GM12878 (cell line): ENCODE results near the gene CCDC82. TPM values are rescaled to one million over a fixed set of nuclear protein-coding genes. Genes with fewer than 3 reads are reported as not detected.

Experiments used
- CHD2 ChIP-seq: IDR thresholded peaks from 2 replicates; pipeline ENCODE4 v1.6.1; 2011; ENCODE audit warnings: low read depth, low read length, improper control_type of control experiment, borderline replicate concordance
- HCFC1 ChIP-seq: fragments of 150-350 bp; IDR thresholded peaks from 2 replicates; pipeline ENCODE4 v1.6.1; 2014; ENCODE audit warnings: low read length
- KAT2A ChIP-seq: conservative IDR thresholded peaks from 2 replicates; pipeline ENCODE4 v1.6.1; 2011; ENCODE audit warnings: low read depth, low read length; ENCODE audit not compliant: control insufficient read depth
- NFXL1 ChIP-seq: fragments of 450-650 bp; IDR thresholded peaks from 2 replicates; pipeline ENCODE4 v1.6.1; 2017; ENCODE audit warnings: antibody characterized with exemption, mild to moderate bottlenecking, borderline replicate concordance
- PRDM15 ChIP-seq: fragments of 450-650 bp; formaldehyde crosslinking; IDR thresholded peaks from 2 replicates; pipeline ENCODE4 v1.4.0; 2020; ENCODE audit warnings: mild to moderate bottlenecking, moderate library complexity
- RBBP5 ChIP-seq: fragments of 200-600 bp; sonication (generic); conservative IDR thresholded peaks from 2 replicates; pipeline ENCODE4 v1.6.1; 2016
- REST ChIP-seq: IDR thresholded peaks from 2 replicates; pipeline ENCODE4 v1.6.1; 2012; ENCODE audit warnings: mild to moderate bottlenecking, low read depth, low read length
- SIX5 ChIP-seq: IDR thresholded peaks from 2 replicates; pipeline ENCODE4 v1.6.1; 2011; ENCODE audit warnings: mild to moderate bottlenecking, low read depth, low read length, moderate library complexity; ENCODE audit not compliant: severe bottlenecking
- SMAD5 ChIP-seq: IDR thresholded peaks from 2 replicates; pipeline ENCODE4 v1.6.1; 2016; ENCODE audit warnings: antibody characterized with exemption, low read depth
- YBX1 ChIP-seq: fragments of 450-650 bp; IDR thresholded peaks from 2 replicates; pipeline ENCODE4 v1.6.1; 2016; ENCODE audit warnings: antibody characterized with exemption
- ZBTB33 ChIP-seq: fragments of 450-650 bp; IDR thresholded peaks from 2 replicates; pipeline ENCODE4 v1.6.1; 2017; ENCODE audit warnings: mild to moderate bottlenecking
- ZNF384 ChIP-seq: IDR thresholded peaks from 2 replicates; pipeline ENCODE4 v1.6.1; 2012; ENCODE audit warnings: low read depth, mild to moderate bottlenecking, low read length, improper control_type of control experiment, borderline replicate concordance
- polyA plus RNA-seq, 11 experiments: library from polyadenylated mRNA; depleted of rRNA in 4 of 11; unstranded in 6 of 11; stranded (reverse) in 5 of 11; fragments of >200 nt; fragmentation: Nextera tagmentation in 4 of 11; fragmentation: Illumina TruSeq in 1 of 11; extraction: Ambion mirVana in 4 of 11; extraction: Trizol in 1 of 11; gene quantifications; 1 replicate in 1 of 11; 2 replicates in 10 of 11; pipeline versions ENCODE4 v1.2.1 to v1.2.3, GENCODE V29; 2011 to 2016; ENCODE audit warnings: inconsistent platforms in 2 of 11, missing spikeins in 2 of 11, low read depth in 1 of 11
- total RNA-seq, 4 experiments: library from RNA; depleted of rRNA in 3 of 4; stranded (reverse); fragments of >200 nt in 3 of 4; fragmentation: Illumina TruSeq in 1 of 4; extraction: Trizol in 1 of 4; gene quantifications; 2 replicates each; pipeline versions ENCODE4 v1.2.1 to v1.2.3, GENCODE V29; 2013 to 2021
- TF ChIP-seq, protein P1 (sequence below): fragments of 450-650 bp; IDR thresholded peaks from 2 replicates; pipeline ENCODE4 v1.6.1; 2018; ENCODE audit warnings: mild to moderate bottlenecking, low read depth, moderate library complexity; ENCODE audit not compliant: partially characterized antibody
- TF ChIP-seq, protein P2 (sequence below): fragments of 450-650 bp; IDR thresholded peaks from 2 replicates; pipeline ENCODE4 v1.6.1; 2016; ENCODE audit warnings: mild to moderate bottlenecking

The CCDC82 gene
- total and polyA plus RNA-seq, 10 of the 15 experiments (the other 5 are each of a cell fraction or from before 2014, with no cell fraction given) = 15.2 to 62.4 (median 28.8) TPM

- TF ChIP-seq YBX1 = no peak
- peak; percentile 25; the same call in 1 of the 2 replicates for TF ChIP-seq ZNF384
- TF ChIP-seq KAT2A = no peak
- no peak for TF ChIP-seq PRDM15
- no peak for TF ChIP-seq ZBTB33
- TF ChIP-seq, protein P1, sequence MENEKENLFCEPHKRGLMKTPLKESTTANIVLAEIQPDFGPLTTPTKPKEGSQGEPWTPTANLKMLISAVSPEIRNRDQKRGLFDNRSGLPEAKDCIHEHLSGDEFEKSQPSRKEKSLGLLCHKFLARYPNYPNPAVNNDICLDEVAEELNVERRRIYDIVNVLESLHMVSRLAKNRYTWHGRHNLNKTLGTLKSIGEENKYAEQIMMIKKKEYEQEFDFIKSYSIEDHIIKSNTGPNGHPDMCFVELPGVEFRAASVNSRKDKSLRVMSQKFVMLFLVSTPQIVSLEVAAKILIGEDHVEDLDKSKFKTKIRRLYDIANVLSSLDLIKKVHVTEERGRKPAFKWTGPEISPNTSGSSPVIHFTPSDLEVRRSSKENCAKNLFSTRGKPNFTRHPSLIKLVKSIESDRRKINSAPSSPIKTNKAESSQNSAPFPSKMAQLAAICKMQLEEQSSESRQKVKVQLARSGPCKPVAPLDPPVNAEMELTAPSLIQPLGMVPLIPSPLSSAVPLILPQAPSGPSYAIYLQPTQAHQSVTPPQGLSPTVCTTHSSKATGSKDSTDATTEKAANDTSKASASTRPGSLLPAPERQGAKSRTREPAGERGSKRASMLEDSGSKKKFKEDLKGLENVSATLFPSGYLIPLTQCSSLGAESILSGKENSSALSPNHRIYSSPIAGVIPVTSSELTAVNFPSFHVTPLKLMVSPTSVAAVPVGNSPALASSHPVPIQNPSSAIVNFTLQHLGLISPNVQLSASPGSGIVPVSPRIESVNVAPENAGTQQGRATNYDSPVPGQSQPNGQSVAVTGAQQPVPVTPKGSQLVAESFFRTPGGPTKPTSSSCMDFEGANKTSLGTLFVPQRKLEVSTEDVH = no peak
- TF ChIP-seq SIX5 = no peak
- no peak for TF ChIP-seq CHD2
- no peak for TF ChIP-seq NFXL1
- TF ChIP-seq HCFC1 = no peak
- TF ChIP-seq, protein P2, sequence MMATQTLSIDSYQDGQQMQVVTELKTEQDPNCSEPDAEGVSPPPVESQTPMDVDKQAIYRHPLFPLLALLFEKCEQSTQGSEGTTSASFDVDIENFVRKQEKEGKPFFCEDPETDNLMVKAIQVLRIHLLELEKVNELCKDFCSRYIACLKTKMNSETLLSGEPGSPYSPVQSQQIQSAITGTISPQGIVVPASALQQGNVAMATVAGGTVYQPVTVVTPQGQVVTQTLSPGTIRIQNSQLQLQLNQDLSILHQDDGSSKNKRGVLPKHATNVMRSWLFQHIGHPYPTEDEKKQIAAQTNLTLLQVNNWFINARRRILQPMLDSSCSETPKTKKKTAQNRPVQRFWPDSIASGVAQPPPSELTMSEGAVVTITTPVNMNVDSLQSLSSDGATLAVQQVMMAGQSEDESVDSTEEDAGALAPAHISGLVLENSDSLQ = no peak
- TF ChIP-seq REST = no peak
- TF ChIP-seq RBBP5 = no peak
- 0 out of 2 replicates have a peak, but pooled peaks have one; percentile 26 for TF ChIP-seq SMAD5
These were observed 47.4 kb downstream of the CCDC82 start (continued) for GRCh38 chr11:96342014-96342960.
